Pancreas (tissue), 10 donors: ENCODE data around the gene SMC3. TPM values are rescaled to one million over a fixed set of nuclear protein-coding genes. Genes with fewer than 3 reads are reported as not detected.

ENCODE experiments used
- ATAC-seq, 4 donors: fragments of 200-7000 bp; cut with Tn5 transposase; one replicate each; pipeline versions ENCODE4 v1.8.0 to v1.9.1; 2020; ENCODE audit warnings: mild to moderate bottlenecking in 4 of 4, moderate library complexity in 4 of 4
- DNase-seq, 6 donors: peaks; one replicate each; pipeline ENCODE4 v3.0.0-alpha.2; 2020
- FAIRE-seq: peaks from 2 replicates; lab custom pipeline; 2012; peaks lifted over from hg19 to GRCh38; lab: Jason Lieb, UNC
- H3K27ac ChIP-seq, 4 donors: fragments of 200-600 bp; sonication (generic); 1 replicate in 3 of 4; 2 replicates in 1 of 4; pipeline versions ENCODE4 v1.5.0 to v1.8.0; 2020
- H3K27me3 ChIP-seq, 4 donors: fragments of 200-600 bp; one replicate each; pipeline ENCODE4 v1.8.0; 2021
- H3K36me3 ChIP-seq, 3 donors: fragments of 200-600 bp; sonication (generic) in 1 of 3; one replicate each; pipeline versions ENCODE4 v1.5.0 to v1.8.0; 2020 to 2021
- H3K4me1 ChIP-seq, 3 donors: fragments of 200-600 bp; one replicate each; pipeline ENCODE4 v1.8.0; 2021
- H3K4me3 ChIP-seq, 4 donors: fragments of 200-600 bp; sonication (generic) in 2 of 4; one replicate each; pipeline versions ENCODE4 v1.5.0 to v1.8.0; 2020 to 2021
- H3K9me3 ChIP-seq, 4 donors: fragments of 200-600 bp; one replicate each; pipeline ENCODE4 v1.8.0; 2021
- WGBS, 2 donors: extraction: QIAGEN DNeasy Blood & Tissue Kit; methylation state at CpG; one replicate each; pipeline ENCODE4 v1.1.7; 2013; 5-methylcytosine and 5-hydroxymethylcytosine counted together
- intact Hi-C, 3 donors: fragments of 100-400 bp; cut with DNase I; formaldehyde crosslinking; loops; one replicate each; pipeline versions ENCODE4 v1.11.1 to v1.14.2; 2022
- polyA plus RNA-seq, 2 donors: library from polyadenylated mRNA; stranded (reverse); fragments of 200-250 nt; gene quantifications; one replicate each; pipeline ENCODE4 v1.2.3, GENCODE V29; 2013
- total RNA-seq, 6 donors: library from RNA; stranded (reverse); fragmentation: NEBNext Ultra II Directional in 4 of 6; extraction: Animal tissue kit (Norgen Biotek cat#: 25700) in 4 of 6; gene quantifications; one replicate each; pipeline versions ENCODE4 v1.2.1 to v1.2.4, GENCODE V29; 2021 to 2023
- TF ChIP-seq, protein P1 (sequence below), 4 donors: fragments of 200-600 bp; sonication (generic) in 3 of 4; IDR thresholded peaks; one replicate each; pipeline versions ENCODE4 v1.5.0 to v1.8.0; 2021; ENCODE audit warnings: antibody characterized with exemption in 4 of 4
- donor health status: healthy with polysubstance abuse.
- donor health status: DM: no; HTN: no; CAD: no; lungs with moderate emphysema.
- donor health status: DM: no; HTN: no; CAD: no.
- donor health status: control.
- donor health status: control.
- donor health status: Bipolar disorder and iron deficiency.
- donor health status: DM: yes; HTN: yes; CAD: no.
- donor health status: DM: no; HTN: no; CAD: no.
- donor health status: DM: no; HTN: no; CAD: no.
- donor health status: DM: yes; HTN: yes; CAD: no.

Gene SMC3
- total and polyA plus RNA-seq, 8 donors = 7.7 to 22.7 (median 17.7) TPM

DNA sequence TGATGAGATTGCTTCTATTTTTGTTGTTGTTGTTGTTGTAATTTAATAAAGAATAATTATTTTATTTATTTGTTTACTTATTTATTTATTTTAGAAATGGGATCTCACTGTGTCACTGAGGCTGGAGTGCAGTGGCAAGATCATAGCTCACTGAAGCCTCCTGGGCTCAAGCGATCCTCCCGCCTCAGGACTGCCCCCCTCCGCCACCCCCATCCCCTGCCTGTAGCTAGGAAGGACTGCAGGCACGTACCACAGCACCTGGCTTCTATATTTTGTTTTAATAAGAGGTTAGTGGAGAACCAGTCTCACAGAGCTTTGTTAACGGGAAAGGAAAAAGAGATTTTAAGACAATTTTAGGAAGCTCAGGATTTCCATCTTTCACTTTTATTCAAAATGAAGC lies 19.5 kb upstream of the SMC3 start:
- Histone ChIP-seq H3K27me3 (no peaks in the 10 kb centered on the region), H3K9me3 (no peaks in the 10 kb centered on the region), H3K27ac (no peak overlapping the region), H3K4me1 (no peaks in the 10 kb centered on the region), H3K4me3 (no peak overlapping the region), H3K36me3 (no peaks in the 10 kb centered on the region)
- intact Hi-C loops = loop anchor here (5.0 to 10.0 kb wide), 2 partner anchors 193 to 236 kb away; no protein-coding TSS in a partner anchor
- TF ChIP-seq, protein P1, sequence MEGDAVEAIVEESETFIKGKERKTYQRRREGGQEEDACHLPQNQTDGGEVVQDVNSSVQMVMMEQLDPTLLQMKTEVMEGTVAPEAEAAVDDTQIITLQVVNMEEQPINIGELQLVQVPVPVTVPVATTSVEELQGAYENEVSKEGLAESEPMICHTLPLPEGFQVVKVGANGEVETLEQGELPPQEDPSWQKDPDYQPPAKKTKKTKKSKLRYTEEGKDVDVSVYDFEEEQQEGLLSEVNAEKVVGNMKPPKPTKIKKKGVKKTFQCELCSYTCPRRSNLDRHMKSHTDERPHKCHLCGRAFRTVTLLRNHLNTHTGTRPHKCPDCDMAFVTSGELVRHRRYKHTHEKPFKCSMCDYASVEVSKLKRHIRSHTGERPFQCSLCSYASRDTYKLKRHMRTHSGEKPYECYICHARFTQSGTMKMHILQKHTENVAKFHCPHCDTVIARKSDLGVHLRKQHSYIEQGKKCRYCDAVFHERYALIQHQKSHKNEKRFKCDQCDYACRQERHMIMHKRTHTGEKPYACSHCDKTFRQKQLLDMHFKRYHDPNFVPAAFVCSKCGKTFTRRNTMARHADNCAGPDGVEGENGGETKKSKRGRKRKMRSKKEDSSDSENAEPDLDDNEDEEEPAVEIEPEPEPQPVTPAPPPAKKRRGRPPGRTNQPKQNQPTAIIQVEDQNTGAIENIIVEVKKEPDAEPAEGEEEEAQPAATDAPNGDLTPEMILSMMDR (IDR thresholded peaks at IDR 0.05) = no peak
- FAIRE-seq (no peak), ATAC-seq (no peak), DNase-seq (no peak)
- WGBS, 2 donors = 46 to 69% methylated on average over 5 of the region's 5 CpGs

DNA sequence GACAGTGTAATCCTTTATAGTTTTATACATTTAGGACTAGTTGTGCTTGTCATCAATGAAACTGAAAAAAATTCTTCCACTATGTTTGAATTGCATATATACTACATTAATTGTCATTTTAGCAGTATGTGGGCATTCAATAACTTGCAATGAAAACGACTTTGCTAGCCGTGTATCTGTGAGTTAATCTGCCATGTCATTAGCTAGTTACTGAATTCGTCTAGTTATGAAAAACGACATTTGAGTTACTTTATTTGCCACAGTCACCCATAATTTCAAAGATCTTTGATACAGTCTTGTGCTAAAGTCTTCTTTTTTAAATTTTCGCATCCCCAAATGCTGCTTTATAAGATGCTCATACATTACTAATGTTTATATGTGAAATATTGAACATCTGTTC lies 18.3 kb upstream of the SMC3 start:
- no peak for DNase-seq
- no peak for FAIRE-seq
- H3K4me1 ChIP-seq = no peaks in the 10 kb centered on the region
- ATAC-seq = no peak
- H3K9me3 ChIP-seq = no peaks in the 10 kb centered on the region
- H3K4me3 ChIP-seq = no peak overlapping the region
- WGBS, 2 donors = 49 to 63% methylated on average over 5 of the region's 5 CpGs
- no peaks in the 10 kb centered on the region for H3K27me3 ChIP-seq
- H3K27ac ChIP-seq = no peak overlapping the region
- intact Hi-C loops = loop anchor here (5.0 to 10.0 kb wide), 2 partner anchors 194 to 237 kb away; no protein-coding TSS in a partner anchor
- TF ChIP-seq, protein P1 (IDR thresholded peaks at IDR 0.05) = no peak
- no peaks in the 10 kb centered on the region for H3K36me3 ChIP-seq

DNA sequence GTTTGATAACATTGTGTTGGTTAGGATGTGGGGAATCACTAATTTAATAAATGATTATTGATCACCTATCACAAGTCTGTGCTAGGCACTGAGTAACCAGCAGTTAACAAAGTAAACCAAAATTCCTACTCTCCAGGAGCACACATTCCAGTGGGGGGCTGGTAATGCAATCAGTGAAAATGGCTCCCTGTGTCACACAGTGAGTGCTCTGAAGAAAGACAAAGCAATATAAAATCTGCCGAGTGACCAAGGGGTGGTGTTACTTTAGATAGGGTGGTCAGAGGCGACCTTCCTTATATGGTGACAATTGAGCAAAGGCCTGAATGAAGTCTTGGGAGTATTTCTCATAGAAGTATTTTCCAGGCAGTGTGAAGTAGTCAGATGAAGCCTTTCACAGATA lies 13.6 kb upstream of the SMC3 start:
- TF ChIP-seq, protein P1 (IDR thresholded peaks at IDR 0.05) = no peak
- H3K27ac ChIP-seq = peak overlapping the region; percentile 51 to 66 (median 56)
- no peaks in the 10 kb centered on the region for H3K4me1 ChIP-seq
- ATAC-seq (peak; percentile 43 to 93 (median 72)), DNase-seq (peak in 2 of 6 donors; percentile 19 to 44), FAIRE-seq (no peak)
- no peaks in the 10 kb centered on the region for H3K27me3 ChIP-seq
- no peak overlapping the region for H3K4me3 ChIP-seq
- WGBS, 2 donors = 29 to 34% methylated on average over 2 of the region's 2 CpGs
- intact Hi-C loops = loop anchor here in 1 of 3 donors (10.0 kb wide), 1 partner anchor 419 kb away; no protein-coding TSS in a partner anchor
- no peaks in the 10 kb centered on the region for H3K9me3 ChIP-seq
- H3K36me3 ChIP-seq = no peaks in the 10 kb centered on the region

DNA sequence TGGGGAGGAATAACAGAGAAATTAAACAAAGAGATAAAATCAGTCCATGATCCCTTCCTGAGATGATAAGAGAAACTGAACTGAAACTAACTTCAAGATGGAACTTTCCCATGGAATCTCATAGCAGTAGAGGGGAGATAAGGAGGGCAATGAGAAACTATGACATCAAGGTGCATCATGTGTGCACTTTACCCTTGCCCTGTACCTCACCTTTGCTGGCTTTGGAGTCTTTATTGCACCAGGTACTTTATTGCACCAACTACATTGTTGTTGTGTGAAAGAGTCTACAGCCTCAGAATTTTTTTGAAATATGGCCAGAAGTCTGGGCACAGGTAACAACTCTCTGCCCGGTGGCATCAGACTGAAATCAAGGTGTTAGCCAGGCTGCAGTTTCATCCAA lies 11.2 kb upstream of the SMC3 start:
- intact Hi-C loops = loop anchor here in 1 of 3 donors (10.0 kb wide), 1 partner anchor 421 kb away; no protein-coding TSS in a partner anchor
- H3K27ac ChIP-seq = no peak overlapping the region
- FAIRE-seq = no peak
- H3K36me3 ChIP-seq = no peaks in the 10 kb centered on the region
- ATAC-seq = no peak
- peaks cover 0 to 3% (median 0%) of the 10 kb centered on the region in 4 donors for H3K27me3 ChIP-seq
- no peak overlapping the region for H3K4me3 ChIP-seq
- no peaks in the 10 kb centered on the region for H3K4me1 ChIP-seq
- TF ChIP-seq, protein P1 (IDR thresholded peaks at IDR 0.05) = no peak
- no peak for DNase-seq
- H3K9me3 ChIP-seq = no peaks in the 10 kb centered on the region
- WGBS, 2 donors = 56 to 58% methylated on average over 1 of the region's 1 CpG

DNA sequence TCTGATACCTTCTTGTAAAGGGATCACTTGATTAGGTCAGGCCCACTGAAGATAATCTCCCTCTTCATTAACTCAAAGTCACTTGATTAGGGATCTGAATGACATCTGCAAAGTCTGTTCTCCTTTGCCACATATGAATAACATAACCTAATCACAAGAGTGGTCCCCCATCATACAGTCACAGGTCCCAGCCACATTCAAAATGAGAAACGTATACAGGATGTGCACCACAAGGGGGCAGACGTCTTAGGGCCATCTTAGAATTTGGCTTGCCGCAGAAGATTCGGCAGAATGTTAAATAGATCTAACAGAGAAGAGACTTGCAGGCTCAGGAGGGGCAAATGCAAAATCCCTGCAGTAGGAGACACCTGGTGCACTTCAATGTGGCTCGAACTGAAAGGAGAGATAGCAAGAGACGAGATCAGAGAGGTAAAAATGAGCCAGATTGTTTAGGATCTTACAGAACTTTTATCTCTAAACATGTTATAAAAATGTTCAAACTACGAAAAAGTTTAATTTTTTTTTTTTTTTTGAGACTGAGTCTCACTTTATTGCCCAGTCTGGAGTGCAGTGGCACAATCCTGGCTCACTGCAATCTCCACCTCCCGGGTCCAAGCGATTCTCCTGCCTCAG lies 10.4 kb upstream of the SMC3 start:
- Histone ChIP-seq H3K36me3 (no peaks in the 10 kb centered on the region), H3K4me1 (no peaks in the 10 kb centered on the region), H3K27ac (no peak overlapping the region), H3K27me3 (peaks cover 0 to 3% (median 0%) of the 10 kb centered on the region in 4 donors), H3K9me3 (no peaks in the 10 kb centered on the region), H3K4me3 (no peak overlapping the region)
- WGBS, 2 donors = 54 to 62% methylated on average over 9 of the region's 9 CpGs
- DNase-seq (peak in 2 of 6 donors; percentile 33 to 43), ATAC-seq (peak in 3 of 4 donors; percentile 44 to 81 (median 76)), FAIRE-seq (no peak)
- TF ChIP-seq, protein P1 (IDR thresholded peaks at IDR 0.05) = peak; percentile 15 to 68 (median 24)
- intact Hi-C loops = loop anchor here in 1 of 3 donors (10.0 kb wide), 1 partner anchor 422 kb away; no protein-coding TSS in a partner anchor
